ENCODE measurements around the gene LONP2.
"Not testable (repeated sequence)": the region's sequence is repeated elsewhere in the genome, so short reads cannot be mapped to it uniquely, and the experiment has no call there.

The LONP2 gene

GRCh38 chr16:48292452-48292851 lies 48.4 kb downstream of the LONP2 start:
- DNase-seq (ENCODE audit: low spot score), result no peak

- DNase-seq (ENCODE audit: low spot score), result no peak
Measured at GRCh38 chr16:48294724-48295123, 50.6 kb downstream of the LONP2 start.

GRCh38 chr16:48295488-48296281 lies 51.6 kb downstream of the LONP2 start:
- DNase-seq (ENCODE audit: low spot score), result no peak

GRCh38 chr16:48299471-48299870 lies 55.4 kb downstream of the LONP2 start:
- DNase-seq (ENCODE audit: low spot score), result no peak

- no peak for DNase-seq (ENCODE audit: low spot score)
Measured at GRCh38 chr16:48300391-48300856, 56.3 kb downstream of the LONP2 start.

- DNase-seq (ENCODE audit: low spot score), result no peak
Measured at GRCh38 chr16:48308535-48308934, 64.4 kb downstream of the LONP2 start.

- DNase-seq (ENCODE audit: low spot score), result no peak
Measured at GRCh38 chr16:48310908-48311641, 67.0 kb downstream of the LONP2 start.

GRCh38 chr16:48313905-48314304 lies 69.8 kb downstream of the LONP2 start:
- DNase-seq (ENCODE audit: low spot score), result not testable (repeated sequence)

- DNase-seq (ENCODE audit: low spot score), result no peak
Measured at GRCh38 chr16:48317026-48317425, 72.9 kb downstream of the LONP2 start.

GRCh38 chr16:48317614-48318315 lies 73.7 kb downstream of the LONP2 start:
- DNase-seq (ENCODE audit: low spot score), result peak; percentile 6

GRCh38 chr16:48318630-48319029 lies 74.5 kb downstream of the LONP2 start:
- peak; percentile 32 for DNase-seq (ENCODE audit: low spot score)

- DNase-seq (ENCODE audit: low spot score), result no peak
Measured at GRCh38 chr16:48321317-48322036, 77.4 kb downstream of the LONP2 start.

GRCh38 chr16:48323783-48324775 lies 80.0 kb downstream of the LONP2 start:
- no peak for DNase-seq (ENCODE audit: low spot score)

GRCh38 chr16:48326915-48327314 lies 82.8 kb downstream of the LONP2 start:
- no peak for DNase-seq (ENCODE audit: low spot score)

GRCh38 chr16:48329138-48329537 lies 85.0 kb downstream of the LONP2 start:
- DNase-seq (ENCODE audit: low spot score), result no peak

- no peak for DNase-seq (ENCODE audit: low spot score)
Measured at GRCh38 chr16:48330189-48330840, 86.2 kb downstream of the LONP2 start.

- DNase-seq (ENCODE audit: low spot score), result no peak
Measured at GRCh38 chr16:48330841-48331192, 86.7 kb downstream of the LONP2 start.

- DNase-seq (ENCODE audit: low spot score), result no peak
Measured at GRCh38 chr16:48332978-48333377, 88.9 kb downstream of the LONP2 start.

- DNase-seq (ENCODE audit: low spot score), result no peak
Measured at GRCh38 chr16:48334325-48334724, 90.2 kb downstream of the LONP2 start.

- DNase-seq (ENCODE audit: low spot score), result no peak
Measured at GRCh38 chr16:48335961-48336360, 91.9 kb downstream of the LONP2 start.

Measured in NAMALWA (cell line).